Measurements from ENCODE around the gene CREB3L2.
"Not testable (repeated sequence)": the region's sequence is repeated elsewhere in the genome, so short reads cannot be mapped to it uniquely, and the experiment has no call there.

CREB3L2 gene

DNA sequence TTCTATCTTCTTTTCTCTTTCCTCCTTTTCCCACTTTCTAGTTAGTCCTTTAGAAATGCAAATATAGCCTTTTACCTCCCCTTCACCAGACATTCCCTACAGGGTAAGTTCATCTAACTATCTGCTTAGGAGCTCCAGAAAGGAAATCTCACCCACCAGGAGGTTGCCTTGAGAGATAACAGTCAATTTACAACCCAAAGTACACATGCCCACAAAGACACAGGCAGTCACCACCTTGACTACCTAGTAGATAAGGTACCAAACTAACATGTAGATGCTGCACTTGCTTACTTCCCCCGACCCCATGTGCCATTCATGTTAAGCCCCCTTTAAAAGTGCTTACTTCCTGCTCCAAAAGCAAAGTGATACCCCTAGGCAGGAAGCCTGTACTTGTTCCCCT is 12.8 kb upstream of the CREB3L2 start:
- DNase-seq = no peak

DNA sequence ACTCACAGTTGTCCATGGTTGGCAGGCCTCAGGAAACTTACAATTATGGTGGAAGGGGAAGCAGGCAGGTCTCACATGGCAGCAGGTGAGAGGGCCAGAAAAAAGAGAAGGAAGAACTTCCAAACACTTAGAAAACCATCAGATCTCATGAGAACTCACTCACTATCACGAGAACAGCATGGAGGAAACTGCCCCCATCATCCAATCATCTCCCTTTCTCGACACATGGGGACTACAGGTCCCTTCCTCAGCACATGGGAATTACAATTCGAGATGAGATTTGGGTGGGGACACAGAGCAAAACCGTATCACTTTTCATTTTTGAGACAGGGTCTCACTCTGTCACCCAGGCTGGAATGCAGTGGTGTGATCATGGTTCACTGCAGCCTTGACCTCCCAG is 12.3 kb upstream of the CREB3L2 start:
- not testable (repeated sequence) for DNase-seq

DNA sequence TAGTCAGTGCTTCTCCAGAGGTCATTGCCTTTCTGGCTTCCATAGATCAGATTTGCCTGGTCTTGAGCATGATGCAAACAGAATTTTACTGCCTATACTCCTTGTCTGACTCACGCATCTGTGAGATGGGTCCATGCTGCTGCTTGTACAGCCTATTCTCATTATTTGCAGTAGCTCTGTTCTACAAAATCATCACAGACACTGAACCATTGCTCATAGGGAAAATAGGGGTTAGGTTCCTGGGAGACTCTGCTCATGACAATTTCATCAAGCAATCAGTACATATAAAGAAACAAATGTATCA is 7.4 kb upstream of the CREB3L2 start:
- no peak for DNase-seq

DNA sequence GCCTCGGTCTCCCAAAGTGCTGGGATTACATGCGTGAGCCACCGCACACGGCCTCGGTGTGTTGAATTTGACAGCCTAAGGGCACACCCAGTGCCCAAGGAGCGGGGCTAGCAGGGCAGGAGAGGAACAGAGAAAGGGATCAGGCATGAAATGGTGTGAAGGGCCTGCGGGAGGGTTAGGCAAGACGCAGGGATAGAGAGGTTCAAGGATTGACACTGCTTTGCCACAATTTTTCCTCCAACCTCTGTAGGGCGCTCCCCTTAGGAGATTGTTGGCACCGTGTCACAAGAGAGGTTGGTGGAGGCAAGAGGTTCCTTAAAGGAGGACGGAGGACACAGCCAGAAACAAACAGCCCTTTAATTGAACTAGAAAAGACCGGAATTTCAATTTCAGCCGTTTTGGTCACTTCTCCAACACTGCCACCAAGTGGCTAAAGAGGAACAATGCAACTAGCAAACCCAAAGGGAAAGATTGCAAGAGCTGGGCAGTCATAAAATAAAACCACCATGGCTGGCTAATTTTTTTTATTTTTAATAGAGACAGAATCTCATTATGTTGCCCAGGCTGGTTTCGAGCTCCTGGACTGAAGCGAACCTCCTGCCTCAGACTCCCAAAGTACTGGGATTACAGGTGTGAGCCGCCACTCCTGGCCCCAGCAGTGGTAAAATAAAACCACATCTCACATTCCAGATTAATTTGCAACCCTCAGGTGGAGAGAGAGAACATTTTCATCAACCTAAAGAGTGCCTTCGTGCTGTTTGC is 6.9 kb upstream of the CREB3L2 start:
- DNase-seq = peak in 32 of 58 donors; percentile 9 to 71 (median 28)

DNA sequence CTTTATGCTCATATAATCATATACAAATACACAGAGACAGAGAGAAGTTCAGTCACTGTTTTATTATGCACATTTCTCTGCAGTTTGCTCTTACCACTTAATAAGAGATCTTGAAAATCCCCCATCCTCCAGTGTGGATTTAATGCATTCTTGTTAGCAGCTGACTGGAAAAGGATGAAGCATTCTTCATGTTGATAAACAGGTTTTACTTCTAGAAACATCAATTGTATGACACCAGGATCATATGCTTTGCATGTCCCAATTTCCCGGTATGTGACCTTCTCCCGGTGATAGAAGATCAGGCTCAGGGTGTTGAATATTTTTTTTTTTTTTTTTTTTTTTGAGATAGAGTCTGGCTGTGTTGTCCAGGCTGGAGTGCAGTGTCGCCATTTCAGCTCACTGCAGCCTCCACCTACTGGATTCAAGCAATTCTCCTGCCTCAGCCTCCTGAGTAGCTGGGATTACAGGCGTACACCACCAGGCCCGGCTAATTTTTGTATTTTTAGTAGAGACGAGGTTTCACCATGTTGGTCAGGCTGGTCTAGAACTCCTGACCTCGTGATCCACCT is 6.2 kb upstream of the CREB3L2 start:
- no peak for DNase-seq

DNA sequence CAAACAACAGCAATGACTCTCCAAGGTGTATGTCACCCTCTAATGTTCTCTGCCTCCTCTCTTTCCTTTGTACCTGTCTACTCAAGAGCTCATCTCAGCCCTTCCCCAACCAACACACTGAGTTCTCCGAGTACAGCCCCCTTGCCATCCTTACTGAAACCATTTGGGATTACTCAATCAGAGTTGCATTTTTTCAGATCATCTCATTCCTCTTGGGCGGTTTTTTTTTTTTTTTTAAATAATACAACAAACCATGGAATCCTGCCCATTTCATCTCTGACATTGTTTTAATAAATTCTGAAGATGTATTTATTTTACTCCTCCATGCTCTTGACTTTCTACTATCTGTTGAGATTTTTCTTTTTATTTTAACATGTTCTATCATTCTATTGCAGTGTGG is 4.2 kb upstream of the CREB3L2 start:
- no peak for DNase-seq

DNA sequence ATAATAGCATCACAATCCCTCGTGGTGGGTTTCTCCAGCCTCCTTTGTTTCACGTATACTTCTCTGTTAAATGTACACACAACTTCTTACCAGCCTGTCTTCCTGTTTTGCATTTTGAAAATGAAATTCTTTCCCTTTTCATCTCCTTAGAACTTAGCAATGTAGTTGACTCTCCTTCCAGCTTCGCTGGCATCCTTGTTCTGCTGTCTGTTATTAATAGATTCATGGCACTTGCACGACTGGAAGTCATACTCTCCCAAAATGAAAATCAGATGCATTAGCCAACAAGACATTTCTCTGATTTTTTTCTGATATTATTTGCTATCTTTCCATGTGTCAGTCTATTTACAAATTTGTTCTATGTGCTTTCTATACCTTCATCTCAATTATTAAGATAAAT is 3.0 kb upstream of the CREB3L2 start:
- DNase-seq = no peak

DNA sequence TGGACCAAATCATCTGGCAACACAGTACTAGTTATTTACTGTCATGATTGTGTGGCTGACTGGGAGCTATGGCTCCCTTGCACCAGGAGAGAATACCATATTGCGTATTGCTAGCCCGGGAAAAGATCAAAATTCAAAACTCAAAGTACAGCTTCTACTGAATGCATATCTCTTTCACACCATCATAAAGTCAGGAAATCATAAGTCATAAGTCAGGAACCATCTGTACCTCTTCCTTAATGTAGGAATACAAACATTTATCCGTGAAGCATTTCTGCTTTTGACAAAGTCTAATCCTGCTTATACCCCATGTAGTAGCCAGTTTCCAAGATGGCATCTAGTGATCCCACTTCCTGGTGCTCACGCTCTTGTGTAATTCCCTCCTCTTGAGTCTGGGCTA is 2.2 kb upstream of the CREB3L2 start:
- no peak for DNase-seq

DNA sequence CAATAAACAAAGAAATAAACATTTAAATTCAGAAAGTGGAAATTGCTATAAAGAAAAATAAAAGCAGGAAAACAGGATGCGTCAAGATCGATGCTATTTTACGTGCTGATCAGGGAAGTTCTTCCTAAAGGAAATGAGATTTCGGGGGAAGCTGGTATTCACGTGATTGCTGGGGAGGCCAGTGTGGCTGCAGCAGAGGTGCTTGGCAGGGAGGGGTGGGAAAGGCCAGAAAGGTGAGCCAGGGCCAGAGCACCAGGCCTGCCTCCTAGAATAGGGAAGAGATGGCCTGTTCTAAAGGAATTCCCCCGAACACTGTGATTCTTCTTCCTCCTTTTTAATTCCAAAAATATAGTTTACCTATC is 923 bp upstream of the CREB3L2 start:
- DNase-seq = no peak

DNA sequence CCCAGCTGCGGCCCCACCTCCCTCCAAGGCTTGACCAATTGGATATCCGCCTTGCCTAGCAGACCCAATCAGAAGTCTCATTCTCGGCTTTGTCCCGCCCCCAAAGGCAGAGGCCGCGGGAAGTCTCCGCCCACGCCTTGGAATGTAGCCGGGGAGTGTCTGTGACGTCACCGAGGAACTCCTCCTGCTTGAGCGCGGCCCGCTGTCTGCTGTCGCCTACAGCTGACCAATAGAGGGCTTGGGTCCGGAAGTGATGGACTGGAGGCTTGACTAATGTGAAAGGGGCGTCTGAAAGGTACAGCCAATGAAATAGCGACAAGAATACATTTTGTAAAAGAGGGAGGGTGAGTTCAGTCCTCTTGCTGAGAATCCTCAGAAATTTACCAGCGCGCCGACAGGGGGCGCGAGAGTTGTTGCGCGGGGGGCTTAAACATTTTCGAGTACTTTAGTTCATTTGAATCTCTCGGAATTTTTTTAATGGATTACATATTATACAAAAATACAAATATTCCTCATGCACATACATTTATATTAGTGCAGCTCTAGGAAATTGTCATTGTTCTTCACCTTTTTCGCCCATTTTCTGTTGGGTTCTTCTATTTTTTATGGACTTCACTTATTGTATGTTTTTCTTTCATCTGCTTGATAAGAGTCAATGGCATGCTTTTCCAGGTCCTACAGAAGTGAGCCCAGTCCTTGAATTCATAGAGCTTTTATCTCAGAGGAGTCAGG is 376 bp upstream of the CREB3L2 start:
- DNase-seq = peak; percentile 92 to 100 (median 99)

DNA sequence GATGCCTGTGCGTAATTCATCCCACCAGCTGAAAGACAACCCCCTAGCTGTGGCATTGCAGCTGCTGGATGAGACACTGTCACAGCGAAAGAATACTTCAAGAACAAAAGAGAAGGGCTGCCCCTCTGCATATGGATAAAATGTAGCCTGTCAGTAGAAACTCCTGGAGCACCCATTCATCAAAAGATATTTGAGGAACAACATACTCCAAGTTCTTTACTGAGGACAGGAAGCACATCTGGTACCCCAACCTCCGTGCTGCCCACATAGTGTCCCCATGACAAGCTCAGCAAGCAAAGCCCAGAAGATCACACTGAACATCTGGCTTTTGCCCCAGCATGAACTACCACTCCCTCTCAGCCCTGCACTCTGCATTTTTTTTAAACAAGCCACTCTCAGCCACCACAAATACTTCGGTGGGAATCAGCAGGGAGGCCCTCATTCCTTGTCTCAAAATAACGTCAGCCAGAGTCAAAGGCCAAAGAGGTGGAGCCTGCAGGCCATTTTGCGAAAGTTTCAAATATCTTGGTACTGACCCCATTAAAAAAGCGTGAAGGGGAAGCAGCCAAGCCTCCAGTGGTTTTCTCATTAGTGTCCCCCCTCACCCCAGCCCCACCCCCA is 1.7 kb downstream of the CREB3L2 start:
- DNase-seq = peak in 6 of 58 donors; percentile 15 to 50 (median 35)

DNA sequence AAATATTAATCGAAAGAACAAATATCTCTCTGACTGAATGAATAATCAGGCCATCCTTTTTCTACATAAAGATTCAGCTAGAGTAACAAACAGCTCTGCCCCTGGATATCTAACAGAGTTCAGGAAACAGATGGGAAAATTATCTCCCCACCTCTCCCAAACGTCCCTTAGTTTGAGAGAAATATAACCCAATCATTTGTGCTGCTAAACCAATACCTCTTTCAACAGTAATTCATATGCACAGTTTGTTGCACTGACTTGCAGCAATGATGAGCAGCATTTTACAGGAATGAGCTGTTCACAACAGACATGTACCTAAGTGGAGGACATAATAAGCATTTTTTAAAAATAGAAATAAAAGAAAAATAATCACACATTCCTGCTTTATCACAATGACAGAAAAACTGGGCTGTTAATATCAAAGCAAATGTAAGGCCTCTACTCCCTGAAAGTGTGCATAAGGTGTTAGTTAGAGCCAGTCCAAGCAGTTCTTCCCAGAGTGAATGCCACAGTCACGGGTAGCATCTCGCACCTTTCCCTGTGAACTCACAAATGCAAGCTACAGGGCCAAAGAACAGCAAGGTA is 2.3 kb downstream of the CREB3L2 start:
- DNase-seq = no peak

DNA sequence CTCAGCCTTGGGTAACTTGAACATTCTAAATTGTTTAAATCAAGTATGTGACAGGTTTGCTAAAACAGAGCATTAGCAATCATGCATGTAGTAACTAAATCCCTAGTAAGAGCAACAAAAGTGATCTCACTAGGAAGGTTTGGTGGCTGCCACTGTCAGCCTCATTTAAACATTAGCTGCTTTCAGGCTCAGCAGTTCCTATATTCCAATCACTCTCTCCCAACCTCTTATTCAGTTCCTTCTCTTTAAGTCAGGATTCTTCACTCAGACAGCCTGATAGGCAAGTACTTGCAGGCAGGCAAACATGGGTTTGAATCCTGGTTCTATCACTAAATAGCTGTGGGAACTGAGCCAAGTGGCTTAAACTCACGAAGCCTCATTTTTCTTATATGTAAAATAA is 3.6 kb downstream of the CREB3L2 start:
- DNase-seq = no peak

DNA sequence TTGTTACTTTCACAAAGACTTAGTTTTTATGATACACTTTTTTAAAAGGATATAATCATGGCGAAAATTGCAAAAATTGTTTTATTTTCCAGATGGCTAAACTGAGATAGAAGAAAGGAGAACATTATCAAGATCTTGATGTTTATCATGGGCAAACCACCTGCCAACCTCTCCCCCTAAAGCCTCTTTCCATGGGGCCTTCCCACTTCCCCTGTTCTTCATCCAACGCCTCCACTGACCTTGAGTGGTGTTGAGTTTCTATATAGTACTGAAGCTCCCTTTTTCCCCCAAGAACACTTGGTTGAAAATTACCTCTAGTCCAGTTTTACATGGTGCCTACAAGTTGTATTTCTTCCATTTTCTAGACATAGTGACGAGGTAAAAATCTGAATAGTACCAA is 5.0 kb downstream of the CREB3L2 start:
- no peak for DNase-seq

DNA sequence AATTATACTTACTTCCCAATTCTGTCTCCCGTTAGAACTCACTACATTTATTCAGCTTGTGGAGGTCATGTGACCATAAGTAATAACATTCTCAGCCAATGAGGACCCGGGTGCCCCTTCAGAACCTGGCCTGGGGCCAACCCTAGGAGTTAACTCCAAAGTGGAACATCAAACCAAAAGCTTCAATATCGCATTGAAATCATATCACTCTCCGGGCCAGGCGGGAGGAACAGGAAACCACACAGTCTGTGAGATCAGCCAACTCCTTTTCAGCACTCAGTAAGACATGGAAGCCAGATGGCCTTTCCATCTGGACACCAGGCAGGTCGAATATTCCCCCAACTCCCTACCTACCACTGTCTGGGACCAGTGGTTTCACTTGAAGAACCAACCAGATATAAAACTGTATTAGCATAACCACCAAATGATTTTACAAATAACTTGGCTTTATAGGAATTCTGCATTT is 5.5 kb downstream of the CREB3L2 start:
- peak in 1 of 58 donors; percentile 60 for DNase-seq

DNA sequence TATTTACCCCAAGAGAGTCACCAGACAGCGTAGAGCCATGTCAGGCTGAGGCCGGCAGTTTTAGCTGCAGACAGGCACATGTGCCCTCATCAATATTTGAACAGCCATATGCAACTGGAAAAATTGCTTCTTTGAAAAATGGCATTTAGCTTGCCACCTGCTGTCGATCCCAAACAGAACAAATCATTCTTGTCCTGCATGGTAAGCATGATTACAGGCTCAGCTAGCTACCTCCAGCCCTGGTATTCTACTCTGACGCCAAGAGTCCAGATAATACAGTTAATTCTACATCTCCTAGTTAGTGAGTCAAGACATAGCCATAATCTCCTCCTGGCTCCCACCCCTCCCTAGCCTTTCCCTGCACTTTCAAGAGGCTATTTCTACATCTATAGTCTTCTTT is 7.7 kb downstream of the CREB3L2 start:
- no peak for DNase-seq

DNA sequence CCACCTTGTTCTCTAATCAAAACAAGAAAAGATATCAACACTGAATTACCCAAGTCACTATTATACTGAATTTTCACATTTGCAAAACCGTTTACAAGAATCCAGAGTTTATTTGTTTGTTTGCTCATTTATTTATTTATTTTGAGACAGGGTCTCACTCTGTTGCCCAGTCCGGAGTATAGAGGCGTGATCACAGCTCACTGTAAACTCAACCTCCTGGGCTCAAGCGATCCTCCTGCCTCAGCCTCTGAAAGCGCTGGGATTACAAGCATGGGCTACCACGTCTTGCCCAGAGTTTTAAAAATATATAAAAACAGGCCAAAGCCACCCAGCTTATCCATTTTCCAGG is 8.5 kb downstream of the CREB3L2 start:
- no peak for DNase-seq

DNA sequence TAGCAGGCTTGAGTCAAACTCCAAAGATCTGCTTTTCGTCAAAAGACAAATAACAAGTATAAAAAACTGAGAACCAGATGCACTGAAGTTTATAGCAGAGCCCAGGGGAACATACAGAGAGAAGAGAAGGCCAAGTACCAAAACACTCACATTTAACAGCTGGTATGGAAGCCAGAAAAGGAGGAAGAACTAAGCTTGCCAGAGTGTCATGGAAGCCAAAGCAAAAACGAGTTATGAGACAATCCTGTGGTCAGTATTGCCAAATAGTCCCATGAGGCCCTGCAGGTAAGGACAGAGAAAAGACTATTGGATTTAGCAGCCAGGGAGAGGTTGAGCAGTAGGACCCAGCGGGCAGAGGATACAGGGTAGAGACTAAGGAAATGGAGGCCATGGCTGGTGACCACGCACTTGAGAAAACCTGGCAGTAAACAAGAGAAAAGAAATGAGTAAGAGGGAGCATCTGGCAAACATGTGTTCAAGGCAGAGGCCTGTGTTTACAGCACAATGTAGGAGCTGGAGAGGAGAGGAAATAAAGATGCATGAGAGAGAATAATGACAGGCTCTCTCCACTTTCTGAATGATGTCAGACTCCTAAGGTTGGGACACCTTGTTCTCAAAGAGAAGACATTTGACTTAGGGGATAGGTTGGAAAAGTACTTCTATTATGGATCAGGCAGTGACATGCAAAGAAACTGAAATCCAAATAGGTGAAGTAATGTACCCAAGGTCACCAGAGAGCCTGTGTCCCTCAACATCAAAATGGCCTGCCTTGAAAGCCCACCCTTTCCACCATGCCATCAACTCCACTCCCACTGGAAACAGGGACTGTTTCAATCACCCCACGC is 9.1 kb downstream of the CREB3L2 start:
- no peak for DNase-seq

DNA sequence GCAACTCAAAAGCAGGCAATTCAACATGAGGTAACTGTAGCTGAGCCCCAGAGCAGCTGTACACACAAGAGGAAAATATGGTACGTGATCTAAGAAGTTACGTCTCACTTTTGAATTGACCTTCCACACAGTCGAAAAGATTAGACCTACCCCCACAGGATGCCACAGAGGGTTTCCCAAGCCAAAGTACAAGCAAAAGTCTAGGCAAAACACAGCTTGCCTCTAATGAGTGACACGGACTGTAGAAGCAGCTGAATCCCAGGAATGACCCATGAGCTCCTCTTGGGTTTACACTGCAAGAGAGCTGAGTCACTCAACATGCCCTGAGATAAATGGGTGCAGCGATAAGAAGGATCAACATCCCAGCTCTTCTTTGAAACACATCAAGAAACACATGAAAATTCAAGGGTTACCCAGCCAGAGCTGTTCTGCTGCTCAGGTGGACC is 9.8 kb downstream of the CREB3L2 start:
- no peak for DNase-seq

DNA sequence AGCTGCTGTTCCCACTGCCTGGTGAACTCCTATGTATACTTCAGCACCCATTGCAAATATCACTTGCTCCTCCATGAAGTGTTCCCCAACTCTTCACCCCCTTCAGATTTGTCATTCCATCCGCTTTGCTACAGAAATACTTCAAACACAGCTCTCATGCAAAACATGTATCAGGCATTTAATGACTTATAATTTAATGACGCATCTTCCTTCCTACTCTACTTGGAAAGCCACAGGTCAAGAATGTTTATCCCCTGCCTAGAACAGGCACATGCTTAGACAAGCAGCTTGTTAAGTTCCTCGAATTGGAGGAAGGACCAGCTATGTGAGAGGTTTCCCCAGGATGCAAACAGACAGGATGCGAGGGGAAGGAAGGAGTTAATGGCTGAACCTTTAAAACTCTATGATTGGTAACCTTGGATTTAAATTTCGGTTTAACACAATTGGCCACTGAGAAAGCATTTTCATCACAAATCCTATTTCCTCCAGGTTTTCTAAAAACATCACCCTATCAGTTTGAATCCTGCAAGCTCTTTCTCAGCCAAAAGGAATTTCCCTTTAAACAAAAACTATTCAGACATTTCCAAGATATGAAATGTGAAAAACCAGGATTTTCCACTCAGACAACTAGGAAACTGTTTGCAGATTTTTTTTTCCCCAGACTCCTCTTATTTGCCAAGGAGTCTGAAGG is 11.5 kb downstream of the CREB3L2 start:
- DNase-seq = no peak
